CD4-positive, alpha-beta T cell (primary cell): ENCODE results near the gene ARAP3. TPM values are rescaled to one million over a fixed set of nuclear protein-coding genes. Genes with fewer than 3 reads are reported as not detected.

Source experiments
- ATAC-seq: fragments of 200-7000 bp; cut with Tn5 transposase; one replicate; pipeline ENCODE4 v1.10.0; 2022; ENCODE audit warnings: mild to moderate bottlenecking; ENCODE audit not compliant: poor library complexity
- CTCF ChIA-PET: fragments of 350-600 bp; sonication (Branson Sonifier 250); formaldehyde crosslinking; loops from one replicate; lab custom pipeline; 2021; ENCODE audit warnings: antibody characterized with exemption, inconsistent platforms; lab: Charles Lee
- POLR2A ChIA-PET: fragments of 350-600 bp; sonication (Branson Sonifier 250); formaldehyde crosslinking; loops from one replicate; lab custom pipeline; 2021; ENCODE audit warnings: antibody characterized with exemption, inconsistent platforms; lab: Charles Lee
- DNase-seq, 14 experiments: peaks; one replicate each; pipeline ENCODE4 v3.0.0-alpha.2; 2013 to 2020; ENCODE audit warnings: mixed read lengths in 2 of 14
- H3K27ac ChIP-seq, 2 donors: one replicate each; pipeline versions ENCODE4 v1.5.1 to v1.7.0; 2013; ENCODE audit warnings: low read length in 2 of 2, low read depth in 1 of 2, mild to moderate bottlenecking in 1 of 2
- H3K27me3 ChIP-seq, 2 experiments: 1 replicate in 1 of 2; 2 replicates in 1 of 2; pipeline versions ENCODE4 v1.6.1 to v1.7.0; 2013; ENCODE audit warnings: low read length in 2 of 2, control low read depth in 1 of 2, mild to moderate bottlenecking in 1 of 2, moderate library complexity in 1 of 2; ENCODE audit not compliant: insufficient read depth in 2 of 2, control insufficient read depth in 1 of 2
- H3K36me3 ChIP-seq: one replicate; pipeline ENCODE4 v1.6.1; 2013; ENCODE audit warnings: low read length, control low read depth; ENCODE audit not compliant: insufficient read depth
- H3K4me1 ChIP-seq: one replicate; pipeline ENCODE4 v1.6.1; 2013; ENCODE audit warnings: low read length, control low read depth; ENCODE audit not compliant: insufficient read depth
- H3K4me3 ChIP-seq: one replicate; pipeline ENCODE4 v1.5.1; 2013; ENCODE audit warnings: mild to moderate bottlenecking, low read length, moderate library complexity
- H3K9me3 ChIP-seq, 2 experiments: 1 replicate in 1 of 2; 2 replicates in 1 of 2; pipeline versions ENCODE4 v1.6.1 to v1.7.0; 2013; ENCODE audit warnings: low read length in 2 of 2, mild to moderate bottlenecking in 2 of 2, control low read depth in 1 of 2, moderate library complexity in 1 of 2; ENCODE audit not compliant: control insufficient read depth in 1 of 2, insufficient read depth in 1 of 2
- H3K27ac Mint-ChIP-seq: one replicate; pipeline ENCODE4 v1.8.0; 2020; ENCODE audit warnings: mixed read lengths
- H3K27me3 Mint-ChIP-seq: one replicate; pipeline ENCODE4 v1.8.0; 2021; ENCODE audit warnings: mixed read lengths
- H3K36me3 Mint-ChIP-seq: one replicate; pipeline ENCODE4 v1.8.0; 2021; ENCODE audit warnings: low read depth, mixed read lengths
- H3K4me1 Mint-ChIP-seq: one replicate; pipeline ENCODE4 v1.8.0; 2021; ENCODE audit warnings: low read depth, mixed read lengths
- H3K4me3 Mint-ChIP-seq: one replicate; pipeline ENCODE4 v1.8.0; 2020; ENCODE audit warnings: mild to moderate bottlenecking, mixed read lengths
- H3K9me3 Mint-ChIP-seq: one replicate; pipeline ENCODE4 v1.8.0; 2020; ENCODE audit warnings: mixed read lengths
- intact Hi-C, 2 experiments: fragments of 100-400 bp; cut with DNase I in 1 of 2; cut with micrococcal nuclease in 1 of 2; formaldehyde crosslinking; loops; one replicate each; pipeline versions ENCODE4 v1.15.1 to v1.9.0; 2023 to 2025; cut with DNase I, micrococcal nuclease
- total RNA-seq, 174 experiments: library from RNA in 2 of 174; stranded (reverse) in 2 of 174; gene quantifications; one replicate each; pipeline ENCODE4 v1.2.3 and lab custom pipeline; 2021 to 2026
- TF ChIP-seq, protein P1 (sequence below): fragments of 200-600 bp; IDR thresholded peaks from one replicate; pipeline ENCODE4 v1.8.0; 2022; ENCODE audit warnings: antibody characterized with exemption, mild to moderate bottlenecking

Gene ARAP3
- total RNA-seq, 2 experiments from 2014 or later = 0.30 to 0.31 TPM

GRCh38 chr5:141705469-141705868 is 23.4 kb upstream of the ARAP3 start:
- no peak overlapping the region for H3K27ac ChIP-seq
- intact Hi-C loops = no loop called here
- ATAC-seq (no peak), DNase-seq (no peak)
- H3K4me3 ChIP-seq = no peak overlapping the region
- H3K4me1 ChIP-seq = peaks cover 23% of the 10 kb centered on the region
- Mint-ChIP-seq H3K36me3 (no peaks in the 10 kb centered on the region), H3K4me3 (no peak overlapping the region), H3K27ac (no peak overlapping the region), H3K27me3 (peaks cover 16% of the 10 kb centered on the region), H3K9me3 (no peaks in the 10 kb centered on the region), H3K4me1 (peaks cover 19% of the 10 kb centered on the region)
- CTCF ChIA-PET = no interaction called here
- POLR2A ChIA-PET = no interaction called here
- TF ChIP-seq, protein P1, sequence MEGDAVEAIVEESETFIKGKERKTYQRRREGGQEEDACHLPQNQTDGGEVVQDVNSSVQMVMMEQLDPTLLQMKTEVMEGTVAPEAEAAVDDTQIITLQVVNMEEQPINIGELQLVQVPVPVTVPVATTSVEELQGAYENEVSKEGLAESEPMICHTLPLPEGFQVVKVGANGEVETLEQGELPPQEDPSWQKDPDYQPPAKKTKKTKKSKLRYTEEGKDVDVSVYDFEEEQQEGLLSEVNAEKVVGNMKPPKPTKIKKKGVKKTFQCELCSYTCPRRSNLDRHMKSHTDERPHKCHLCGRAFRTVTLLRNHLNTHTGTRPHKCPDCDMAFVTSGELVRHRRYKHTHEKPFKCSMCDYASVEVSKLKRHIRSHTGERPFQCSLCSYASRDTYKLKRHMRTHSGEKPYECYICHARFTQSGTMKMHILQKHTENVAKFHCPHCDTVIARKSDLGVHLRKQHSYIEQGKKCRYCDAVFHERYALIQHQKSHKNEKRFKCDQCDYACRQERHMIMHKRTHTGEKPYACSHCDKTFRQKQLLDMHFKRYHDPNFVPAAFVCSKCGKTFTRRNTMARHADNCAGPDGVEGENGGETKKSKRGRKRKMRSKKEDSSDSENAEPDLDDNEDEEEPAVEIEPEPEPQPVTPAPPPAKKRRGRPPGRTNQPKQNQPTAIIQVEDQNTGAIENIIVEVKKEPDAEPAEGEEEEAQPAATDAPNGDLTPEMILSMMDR = no peak
- no peaks in the 10 kb centered on the region for H3K9me3 ChIP-seq
- peaks cover 13 to 24% of the 10 kb centered on the region in 2 experiments for H3K27me3 ChIP-seq
- H3K36me3 ChIP-seq = no peaks in the 10 kb centered on the region

GRCh38 chr5:141704782-141705297 is 22.8 kb upstream of the ARAP3 start:
- no peaks in the 10 kb centered on the region for H3K9me3 ChIP-seq
- peaks cover 19% of the 10 kb centered on the region for H3K4me1 Mint-ChIP-seq
- intact Hi-C loops = no loop called here
- H3K27ac ChIP-seq = no peak overlapping the region
- H3K27ac Mint-ChIP-seq = no peak overlapping the region
- peaks cover 19 to 27% of the 10 kb centered on the region in 2 experiments for H3K27me3 ChIP-seq
- no peaks in the 10 kb centered on the region for H3K36me3 ChIP-seq
- ATAC-seq (no peak), DNase-seq (no peak)
- no peaks in the 10 kb centered on the region for H3K9me3 Mint-ChIP-seq
- peaks cover 23% of the 10 kb centered on the region for H3K4me1 ChIP-seq
- POLR2A ChIA-PET = interaction anchor here (2.7 kb wide), 1 partner anchor 174 kb away, joined by 15 read pairs; the partner anchor contains the start of gene PCDH1
- CTCF ChIA-PET = interaction anchor here (3.5 kb wide), 1 partner anchor 174 kb away, joined by 23 read pairs; no protein-coding TSS in a partner anchor
- TF ChIP-seq, protein P1 = no peak
- no peak overlapping the region for H3K4me3 Mint-ChIP-seq
- no peaks in the 10 kb centered on the region for H3K36me3 Mint-ChIP-seq
- H3K27me3 Mint-ChIP-seq = peaks cover 23% of the 10 kb centered on the region
- no peak overlapping the region for H3K4me3 ChIP-seq

DNA sequence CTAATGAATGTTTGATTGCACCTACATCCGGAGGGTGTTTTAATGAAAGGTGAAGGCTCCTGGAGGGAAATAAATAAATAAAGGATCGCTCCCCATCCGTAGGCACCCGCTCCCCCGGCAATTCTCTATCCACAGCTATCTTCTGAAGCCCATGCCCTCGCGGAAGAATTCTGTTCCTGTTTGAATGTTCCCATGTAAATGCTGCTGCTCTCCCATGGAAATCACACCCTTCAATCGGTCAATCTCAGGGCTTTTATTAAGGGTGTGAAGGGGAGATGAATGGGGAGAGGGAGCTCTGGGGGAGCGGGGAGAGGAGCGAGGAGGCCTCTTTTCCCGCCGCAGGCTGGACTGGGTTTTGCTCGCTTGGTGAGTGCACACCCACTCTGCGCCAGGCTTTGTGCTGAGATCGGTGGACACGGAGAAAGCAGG is 21.1 kb upstream of the ARAP3 start:
- POLR2A ChIA-PET = interaction anchor here (0.9 to 4.0 kb wide), 6 partner anchors 10 to 266 kb away, joined by 3 to 19 read pairs (median 14); partner anchors contain the start of genes DELE1, FCHSD1, PCDH1 and RNF14
- no peaks in the 10 kb centered on the region for H3K36me3 ChIP-seq
- DNase-seq = no peak
- H3K27ac Mint-ChIP-seq = peak overlapping the region; percentile 74
- H3K27ac ChIP-seq = no peak overlapping the region
- ATAC-seq = no peak
- H3K27me3 ChIP-seq = peaks cover 29 to 32% of the 10 kb centered on the region in 2 experiments
- CTCF ChIA-PET = interaction anchor here (0.8 to 3.5 kb wide), 7 partner anchors 9 to 261 kb away, joined by 3 to 23 read pairs (median 8); no protein-coding TSS in a partner anchor
- no peaks in the 10 kb centered on the region for H3K9me3 Mint-ChIP-seq
- peak overlapping the region; percentile 73 for H3K4me3 ChIP-seq
- peaks cover 23% of the 10 kb centered on the region for H3K4me1 ChIP-seq
- intact Hi-C loops = loop anchor here in 1 of 2 experiments (2.0 kb wide), 1 partner anchor 258 kb away; no protein-coding TSS in a partner anchor
- TF ChIP-seq, protein P1 = no peak
- H3K4me1 Mint-ChIP-seq = peaks cover 19% of the 10 kb centered on the region
- no peaks in the 10 kb centered on the region for H3K36me3 Mint-ChIP-seq
- peaks cover 35% of the 10 kb centered on the region for H3K27me3 Mint-ChIP-seq
- no peak overlapping the region for H3K4me3 Mint-ChIP-seq
- H3K9me3 ChIP-seq = no peaks in the 10 kb centered on the region
